ENCODE measurements around the gene ARL17B. TPM values are rescaled to one million over a fixed set of nuclear protein-coding genes. Genes with fewer than 3 reads are reported as not detected.
"Not testable (repeated sequence)": the region's sequence is repeated elsewhere in the genome, so short reads cannot be mapped to it uniquely, and the experiment has no call there.

The ARL17B gene
- total and polyA plus RNA-seq, 2 donors (not counting 1 experiment from before 2014, with no cell fraction given) = 6.1 to 6.9 TPM

GRCh38 chr17:46393702-46394101, 32.1 kb upstream of the ARL17B start:
- DNase-seq (ENCODE audit: low read depth in 2 of 2) = not testable (repeated sequence)

GRCh38 chr17:46385491-46385890, 23.9 kb upstream of the ARL17B start:
- not testable (repeated sequence) for H3K79me2 ChIP-seq (ENCODE audit: control insufficient read depth, insufficient read depth, low read length); H3K27me3 ChIP-seq (ENCODE audit: control insufficient read depth, insufficient read depth, low read length); DNase-seq (ENCODE audit: low read depth in 2 of 2); H3K4me1 ChIP-seq (ENCODE audit: control insufficient read depth, extremely low read depth, insufficient read depth, low read length); H3K4me3 ChIP-seq (replicated peaks in 1 of 4; ENCODE audit: control extremely low read depth in 1 of 4, insufficient read depth in 1 of 4, low read depth in 3 of 4, low read length in 4 of 4); H3K9me3 ChIP-seq (ENCODE audit: control insufficient read depth, insufficient read depth, low read depth, low read length); H3K36me3 ChIP-seq (ENCODE audit: control insufficient read depth, insufficient read depth, low read length); H2AFZ ChIP-seq (ENCODE audit: low read length); H3K9ac ChIP-seq (ENCODE audit: insufficient read depth, low read length); H4K20me1 ChIP-seq (ENCODE audit: control insufficient read depth, extremely low read depth, insufficient read depth, low read length); H3K4me2 ChIP-seq (ENCODE audit: extremely low read depth, insufficient read depth, low read length); H3K27ac ChIP-seq (ENCODE audit: insufficient read depth, low read length)

More at GRCh38 chr17:46393702-46394101, 32.1 kb upstream of the ARL17B start:
- not testable (repeated sequence) for H4K20me1 ChIP-seq (ENCODE audit: control insufficient read depth, extremely low read depth, insufficient read depth, low read length); H3K9me3 ChIP-seq (ENCODE audit: control insufficient read depth, insufficient read depth, low read depth, low read length); H3K4me2 ChIP-seq (ENCODE audit: extremely low read depth, insufficient read depth, low read length); H3K27ac ChIP-seq (ENCODE audit: insufficient read depth, low read length); H3K36me3 ChIP-seq (ENCODE audit: control insufficient read depth, insufficient read depth, low read length); H3K79me2 ChIP-seq (ENCODE audit: control insufficient read depth, insufficient read depth, low read length); H3K27me3 ChIP-seq (ENCODE audit: control insufficient read depth, insufficient read depth, low read length); H2AFZ ChIP-seq (ENCODE audit: low read length); H3K4me1 ChIP-seq (ENCODE audit: control insufficient read depth, extremely low read depth, insufficient read depth, low read length); H3K9ac ChIP-seq (ENCODE audit: insufficient read depth, low read length); H3K4me3 ChIP-seq (replicated peaks in 1 of 4; ENCODE audit: control extremely low read depth in 1 of 4, insufficient read depth in 1 of 4, low read depth in 3 of 4, low read length in 4 of 4)

- not testable (repeated sequence) for H4K20me1 ChIP-seq (ENCODE audit: control insufficient read depth, extremely low read depth, insufficient read depth, low read length); H3K27me3 ChIP-seq (ENCODE audit: control insufficient read depth, insufficient read depth, low read length); H3K9ac ChIP-seq (ENCODE audit: insufficient read depth, low read length); H3K36me3 ChIP-seq (ENCODE audit: control insufficient read depth, insufficient read depth, low read length); H3K4me3 ChIP-seq (replicated peaks in 1 of 4; ENCODE audit: control extremely low read depth in 1 of 4, insufficient read depth in 1 of 4, low read depth in 3 of 4, low read length in 4 of 4); H3K4me2 ChIP-seq (ENCODE audit: extremely low read depth, insufficient read depth, low read length); H2AFZ ChIP-seq (ENCODE audit: low read length); H3K79me2 ChIP-seq (ENCODE audit: control insufficient read depth, insufficient read depth, low read length); H3K4me1 ChIP-seq (ENCODE audit: control insufficient read depth, extremely low read depth, insufficient read depth, low read length); DNase-seq (ENCODE audit: low read depth in 2 of 2); H3K9me3 ChIP-seq (ENCODE audit: control insufficient read depth, insufficient read depth, low read depth, low read length); H3K27ac ChIP-seq (ENCODE audit: insufficient read depth, low read length)
Measured at GRCh38 chr17:46383118-46383517, 21.6 kb upstream of the ARL17B start.

- H2AFZ ChIP-seq (ENCODE audit: low read length); DNase-seq (ENCODE audit: low read depth in 2 of 2); H3K4me3 ChIP-seq (replicated peaks in 1 of 4; ENCODE audit: control extremely low read depth in 1 of 4, insufficient read depth in 1 of 4, low read depth in 3 of 4, low read length in 4 of 4); H3K27ac ChIP-seq (ENCODE audit: insufficient read depth, low read length); H4K20me1 ChIP-seq (ENCODE audit: control insufficient read depth, extremely low read depth, insufficient read depth, low read length); H3K4me2 ChIP-seq (ENCODE audit: extremely low read depth, insufficient read depth, low read length); H3K36me3 ChIP-seq (ENCODE audit: control insufficient read depth, insufficient read depth, low read length); H3K9ac ChIP-seq (ENCODE audit: insufficient read depth, low read length); H3K27me3 ChIP-seq (ENCODE audit: control insufficient read depth, insufficient read depth, low read length); H3K4me1 ChIP-seq (ENCODE audit: control insufficient read depth, extremely low read depth, insufficient read depth, low read length); H3K9me3 ChIP-seq (ENCODE audit: control insufficient read depth, insufficient read depth, low read depth, low read length); H3K79me2 ChIP-seq (ENCODE audit: control insufficient read depth, insufficient read depth, low read length): not testable (repeated sequence)
Measured at GRCh38 chr17:46373418-46373817, 11.9 kb upstream of the ARL17B start.

- not testable (repeated sequence) for DNase-seq (ENCODE audit: low read depth in 2 of 2); H3K27ac ChIP-seq (ENCODE audit: insufficient read depth, low read length); H3K36me3 ChIP-seq (ENCODE audit: control insufficient read depth, insufficient read depth, low read length); H4K20me1 ChIP-seq (ENCODE audit: control insufficient read depth, extremely low read depth, insufficient read depth, low read length); H2AFZ ChIP-seq (ENCODE audit: low read length); H3K27me3 ChIP-seq (ENCODE audit: control insufficient read depth, insufficient read depth, low read length); H3K9ac ChIP-seq (ENCODE audit: insufficient read depth, low read length); H3K79me2 ChIP-seq (ENCODE audit: control insufficient read depth, insufficient read depth, low read length); H3K4me2 ChIP-seq (ENCODE audit: extremely low read depth, insufficient read depth, low read length); H3K4me3 ChIP-seq (replicated peaks in 1 of 4; ENCODE audit: control extremely low read depth in 1 of 4, insufficient read depth in 1 of 4, low read depth in 3 of 4, low read length in 4 of 4); H3K4me1 ChIP-seq (ENCODE audit: control insufficient read depth, extremely low read depth, insufficient read depth, low read length); H3K9me3 ChIP-seq (ENCODE audit: control insufficient read depth, insufficient read depth, low read depth, low read length)
Measured at GRCh38 chr17:46372236-46373229, 11.0 kb upstream of the ARL17B start.

- H3K4me1 ChIP-seq (ENCODE audit: control insufficient read depth, extremely low read depth, insufficient read depth, low read length); H3K36me3 ChIP-seq (ENCODE audit: control insufficient read depth, insufficient read depth, low read length); H3K27ac ChIP-seq (ENCODE audit: insufficient read depth, low read length); H4K20me1 ChIP-seq (ENCODE audit: control insufficient read depth, extremely low read depth, insufficient read depth, low read length); DNase-seq (ENCODE audit: low read depth in 2 of 2); H3K9ac ChIP-seq (ENCODE audit: insufficient read depth, low read length); H3K4me3 ChIP-seq (replicated peaks in 1 of 4; ENCODE audit: control extremely low read depth in 1 of 4, insufficient read depth in 1 of 4, low read depth in 3 of 4, low read length in 4 of 4); H3K27me3 ChIP-seq (ENCODE audit: control insufficient read depth, insufficient read depth, low read length); H3K79me2 ChIP-seq (ENCODE audit: control insufficient read depth, insufficient read depth, low read length); H3K9me3 ChIP-seq (ENCODE audit: control insufficient read depth, insufficient read depth, low read depth, low read length); H2AFZ ChIP-seq (ENCODE audit: low read length); H3K4me2 ChIP-seq (ENCODE audit: extremely low read depth, insufficient read depth, low read length): not testable (repeated sequence)
Measured at GRCh38 chr17:46367520-46367919, 6.0 kb upstream of the ARL17B start.
